Stomach (tissue), 4 donors: Measurements from ENCODE around the gene CLSTN2.

ENCODE experiments used
- CTCF ChIP-seq, 7 experiments: fragments of 450-650 bp in 4 of 7; fragments of 200-600 bp in 3 of 7; sonication (generic) in 3 of 7; IDR thresholded peaks; one replicate each; pipeline ENCODE4 v1.5.1; 2016 to 2019; ENCODE audit warnings: antibody characterized with exemption in 7 of 7, control low read depth in 2 of 7, mild to moderate bottlenecking in 1 of 7
- POLR2AphosphoS5 ChIP-seq, 3 donors: sonication (generic); formaldehyde crosslinking; IDR thresholded peaks; one replicate each; pipeline ENCODE4 v1.6.1; 2016; ENCODE audit warnings: antibody characterized with exemption in 3 of 3

- TF ChIP-seq CTCF (IDR thresholded peaks at IDR 0.05) (no peak), POLR2AphosphoS5 (IDR thresholded peaks at IDR 0.05) (no peak)
Measured at GRCh38 chr3:139933766-139934165, 1.2 kb upstream of the CLSTN2 start.
